Trophoblast cell (in vitro differentiated cells and primary cell): ENCODE measurements around the gene TBC1D19.

Experiments
- DNase-seq, 2 donors: peaks; one replicate each; pipeline ENCODE4 v3.0.0-alpha.2; 2016
- H2AFZ ChIP-seq: 2 replicates; pipeline ENCODE4 v1.6.1; 2013; ENCODE audit warnings: low read length, moderate library complexity, mild to moderate bottlenecking; ENCODE audit not compliant: insufficient read depth, poor library complexity
- H2AK5ac ChIP-seq: 2 replicates; pipeline ENCODE4 v1.6.1; 2013; ENCODE audit warnings: mild to moderate bottlenecking, low read length
- H2BK120ac ChIP-seq: 2 replicates; pipeline ENCODE4 v1.6.1; 2013; ENCODE audit warnings: low read length, mild to moderate bottlenecking, moderate library complexity; ENCODE audit not compliant: insufficient read depth, poor library complexity
- H2BK12ac ChIP-seq: 2 replicates; pipeline ENCODE4 v1.6.1; 2013; ENCODE audit warnings: mild to moderate bottlenecking, low read length, moderate library complexity
- H2BK5ac ChIP-seq: 2 replicates; pipeline ENCODE4 v1.6.1; 2013; ENCODE audit warnings: low read length, low read depth, moderate library complexity, mild to moderate bottlenecking; ENCODE audit not compliant: poor library complexity
- H3K14ac ChIP-seq: 2 replicates; pipeline ENCODE4 v1.6.1; 2013; ENCODE audit warnings: mild to moderate bottlenecking, low read length
- H3K18ac ChIP-seq: 2 replicates; pipeline ENCODE4 v1.6.1; 2013; ENCODE audit warnings: mild to moderate bottlenecking, low read length
- H3K23ac ChIP-seq: 2 replicates; pipeline ENCODE4 v1.6.1; 2013; ENCODE audit warnings: low read length
- H3K27ac ChIP-seq: 2 replicates; pipeline ENCODE4 v1.5.1; 2013; ENCODE audit warnings: low read depth, mild to moderate bottlenecking, inconsistent platforms, low read length, moderate library complexity
- H3K27me3 ChIP-seq: 2 replicates; pipeline ENCODE4 v1.6.1; 2013; ENCODE audit warnings: inconsistent platforms, mild to moderate bottlenecking, low read length, moderate library complexity; ENCODE audit not compliant: insufficient read depth
- H3K36me3 ChIP-seq, 2 experiments: 1 replicate in 1 of 2; 2 replicates in 1 of 2; pipeline ENCODE4 v1.6.1; 2013; ENCODE audit warnings: low read length in 2 of 2, mild to moderate bottlenecking in 2 of 2, moderate library complexity in 1 of 2; ENCODE audit not compliant: insufficient read depth in 2 of 2, control insufficient read depth in 1 of 2
- H3K4ac ChIP-seq: 2 replicates; pipeline ENCODE4 v1.6.1; 2013; ENCODE audit warnings: low read depth, mild to moderate bottlenecking, low read length, moderate library complexity
- H3K4me1 ChIP-seq, 2 experiments: 1 replicate in 1 of 2; 2 replicates in 1 of 2; pipeline ENCODE4 v1.6.1; 2013; ENCODE audit warnings: low read length in 2 of 2, mild to moderate bottlenecking in 2 of 2, moderate library complexity in 1 of 2; ENCODE audit not compliant: insufficient read depth in 2 of 2, control insufficient read depth in 1 of 2
- H3K4me2 ChIP-seq: 2 replicates; pipeline ENCODE4 v1.6.1; 2013; ENCODE audit warnings: inconsistent platforms, mild to moderate bottlenecking, low read length, moderate library complexity
- H3K4me3 ChIP-seq: 2 replicates; pipeline ENCODE4 v1.5.1; 2013; ENCODE audit warnings: mild to moderate bottlenecking, low read depth, low read length, inconsistent platforms
- H3K79me1 ChIP-seq: one replicate; pipeline ENCODE4 v1.6.1; 2013; ENCODE audit warnings: low read length
- H3K79me2 ChIP-seq: 2 replicates; pipeline ENCODE4 v1.6.1; 2013; ENCODE audit warnings: low read length, mild to moderate bottlenecking; ENCODE audit not compliant: control insufficient read depth, insufficient read depth, poor library complexity
- H3K9ac ChIP-seq: 2 replicates; pipeline ENCODE4 v1.6.1; 2013; ENCODE audit warnings: mild to moderate bottlenecking, low read length
- H3K9me3 ChIP-seq: 2 replicates; pipeline ENCODE4 v1.6.1; 2013; ENCODE audit warnings: low read depth, mild to moderate bottlenecking, control low read depth, inconsistent platforms, low read length; ENCODE audit not compliant: insufficient read depth
- H4K12ac ChIP-seq: 2 replicates; pipeline ENCODE4 v1.6.1; 2013; ENCODE audit warnings: low read depth, mild to moderate bottlenecking, low read length, moderate library complexity
- H4K8ac ChIP-seq: 2 replicates; pipeline ENCODE4 v1.6.1; 2013; ENCODE audit warnings: low read depth, mild to moderate bottlenecking, low read length, moderate library complexity
- H4K91ac ChIP-seq: one replicate; pipeline ENCODE4 v1.6.1; 2013; ENCODE audit warnings: low read depth, mild to moderate bottlenecking, low read length, moderate library complexity
- WGBS: extraction: QIAGEN DNeasy Blood & Tissue Kit; methylation state at CpG from one replicate; pipeline ENCODE4 v1.1.7; 2013; ENCODE audit warnings: missing lambda C conversion rate; ENCODE audit not compliant: insufficient read length, insufficient coverage; ENCODE audit errors: extremely low coverage; 5-methylcytosine and 5-hydroxymethylcytosine counted together

Gene TBC1D19

DNA sequence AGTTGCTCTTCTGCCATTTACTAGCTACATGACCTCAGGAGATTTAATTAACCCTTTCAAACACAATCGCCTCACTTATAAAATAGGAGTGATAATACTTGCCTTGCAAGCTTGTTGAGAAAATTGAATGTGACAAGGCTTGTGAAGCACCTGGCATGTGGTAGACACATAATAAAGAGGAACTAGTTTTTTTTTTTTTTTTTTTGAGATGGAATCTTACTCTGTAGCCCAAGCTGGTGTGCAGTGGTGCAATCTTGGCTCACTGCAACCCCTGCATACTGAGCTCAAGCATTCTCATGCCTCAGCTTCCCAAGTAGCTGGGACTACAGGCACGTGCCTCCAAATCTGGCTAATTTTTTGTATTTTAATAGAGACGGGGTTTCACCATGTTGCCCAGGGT, 203.0 kb downstream of the TBC1D19 start:
- no peak overlapping the region for H2AK5ac ChIP-seq

DNA sequence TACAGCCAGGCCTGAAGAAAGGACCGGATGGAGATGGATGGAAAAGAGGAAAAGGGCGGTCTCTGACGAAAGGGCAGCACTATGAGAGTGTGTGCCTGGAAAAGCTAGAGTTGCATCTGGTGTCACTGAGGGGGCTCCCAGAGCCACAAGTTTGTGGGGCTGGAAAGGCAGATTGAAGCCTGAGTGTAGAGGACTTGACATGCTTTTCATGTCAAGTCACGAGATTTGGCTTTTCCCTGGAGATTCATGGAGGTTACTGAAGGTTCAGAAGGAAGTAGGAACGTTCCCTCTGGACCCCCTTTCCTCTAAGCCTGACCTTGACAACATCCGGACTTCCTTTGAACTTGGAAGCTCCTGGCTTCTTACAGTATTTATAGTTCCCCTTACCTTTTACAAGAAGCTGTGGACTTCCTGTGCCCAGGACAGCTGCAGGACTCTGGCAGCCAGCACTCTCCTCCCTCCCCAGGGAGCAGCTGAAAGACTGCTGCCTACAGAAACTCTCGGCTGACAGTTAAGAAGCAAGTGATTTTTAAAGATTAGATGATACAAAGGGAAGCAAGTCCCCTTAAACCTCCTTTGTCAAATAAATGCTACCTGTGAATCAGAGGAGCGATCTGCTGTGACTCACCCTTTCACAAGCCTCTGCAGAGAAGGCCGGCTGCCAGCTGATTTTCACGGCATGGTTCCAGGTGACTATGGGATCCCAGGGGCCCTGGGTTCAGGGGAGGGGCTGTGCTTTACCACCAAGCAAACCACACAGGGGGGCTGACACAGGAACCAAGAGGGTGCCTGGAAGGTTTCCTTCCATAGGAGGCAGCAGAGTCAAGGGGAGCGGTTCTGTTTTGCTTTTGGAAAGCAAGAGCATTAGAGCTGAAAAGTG, 203.8 kb downstream of the TBC1D19 start:
- H3K4me3 ChIP-seq = no peak overlapping the region
- H3K9me3 ChIP-seq = no peaks in the 10 kb centered on the region
- WGBS = no CpG with 5 or more reads among the region's 11 CpGs
- H3K79me2 ChIP-seq = no peaks in the 10 kb centered on the region
- no peak overlapping the region for H2AFZ ChIP-seq
- H4K8ac ChIP-seq = no peak overlapping the region
- H3K9ac ChIP-seq = no peak overlapping the region
- no peak overlapping the region for H2AK5ac ChIP-seq
- H2BK5ac ChIP-seq = no peak overlapping the region
- H3K4ac ChIP-seq = no peak overlapping the region
- H2BK12ac ChIP-seq = no peak overlapping the region
- DNase-seq = peak in 1 of 2 donors; percentile 25
- no peak overlapping the region for H3K4me2 ChIP-seq
- H3K27ac ChIP-seq = no peak overlapping the region
- peaks cover 0 to 2% of the 10 kb centered on the region in 2 experiments for H3K4me1 ChIP-seq
- H3K36me3 ChIP-seq = no peaks in the 10 kb centered on the region
- H3K79me1 ChIP-seq = no peaks in the 10 kb centered on the region
- H4K12ac ChIP-seq = no peak overlapping the region
- no peak overlapping the region for H3K23ac ChIP-seq
- no peak overlapping the region for H4K91ac ChIP-seq
- no peak overlapping the region for H3K14ac ChIP-seq
- no peak overlapping the region for H3K18ac ChIP-seq
- no peak overlapping the region for H2BK120ac ChIP-seq
- H3K27me3 ChIP-seq = no peaks in the 10 kb centered on the region

More for the DNA sequence above, 203.0 kb downstream of the TBC1D19 start:
- Histone ChIP-seq H3K9me3 (no peaks in the 10 kb centered on the region), H4K8ac (no peak overlapping the region), H3K27me3 (no peaks in the 10 kb centered on the region), H3K23ac (no peak overlapping the region), H3K18ac (no peak overlapping the region), H2AFZ (no peak overlapping the region), H2BK12ac (no peak overlapping the region), H4K91ac (no peak overlapping the region), H3K4me1 (peaks cover 0 to 2% of the 10 kb centered on the region in 2 experiments), H3K4me3 (no peak overlapping the region), H3K14ac (no peak overlapping the region), H2BK120ac (no peak overlapping the region), H3K79me1 (no peaks in the 10 kb centered on the region), H3K36me3 (no peaks in the 10 kb centered on the region), H3K27ac (no peak overlapping the region), H3K4ac (no peak overlapping the region), H2BK5ac (no peak overlapping the region), H3K79me2 (no peaks in the 10 kb centered on the region), H4K12ac (no peak overlapping the region), H3K9ac (no peak overlapping the region), H3K4me2 (no peak overlapping the region)
- DNase-seq = no peak
- WGBS = no CpG with 5 or more reads among the region's 3 CpGs

DNA sequence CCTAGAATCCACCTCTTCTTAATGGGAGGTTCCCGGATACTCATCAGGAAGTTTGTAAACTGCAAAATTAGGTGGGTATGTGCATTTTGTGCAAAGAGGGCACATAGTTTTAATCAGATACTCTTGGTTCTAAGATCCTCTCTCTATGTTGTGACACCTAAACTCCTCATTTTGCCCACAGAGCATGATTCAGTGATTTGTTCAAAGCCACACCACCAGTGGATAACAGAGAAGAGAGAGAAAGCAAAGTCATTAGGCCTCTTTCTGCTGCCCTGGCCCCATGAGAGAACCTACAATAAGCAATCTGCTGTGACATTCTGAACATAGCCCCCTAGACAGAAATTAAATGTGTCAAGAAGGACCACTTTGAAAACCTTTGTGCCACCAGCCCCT, 204.5 kb downstream of the TBC1D19 start:
- H2BK120ac ChIP-seq = no peak overlapping the region
- H4K8ac ChIP-seq = no peak overlapping the region
- WGBS = no CpG with 5 or more reads among the region's 1 CpG
- no peak overlapping the region for H3K4ac ChIP-seq
- no peak overlapping the region for H4K91ac ChIP-seq
- H4K12ac ChIP-seq = no peak overlapping the region
- H3K36me3 ChIP-seq = no peaks in the 10 kb centered on the region
- no peak overlapping the region for H3K4me3 ChIP-seq
- H2AFZ ChIP-seq = no peak overlapping the region
- no peak overlapping the region for H3K18ac ChIP-seq
- H3K79me2 ChIP-seq = no peaks in the 10 kb centered on the region
- no peak overlapping the region for H3K14ac ChIP-seq
- H2BK12ac ChIP-seq = no peak overlapping the region
- no peak overlapping the region for H3K23ac ChIP-seq
- H2BK5ac ChIP-seq = no peak overlapping the region
- H3K9me3 ChIP-seq = no peaks in the 10 kb centered on the region
- peaks cover 0 to 2% of the 10 kb centered on the region in 2 experiments for H3K4me1 ChIP-seq
- no peak overlapping the region for H3K9ac ChIP-seq
- no peak overlapping the region for H3K27ac ChIP-seq
- no peaks in the 10 kb centered on the region for H3K79me1 ChIP-seq
- no peaks in the 10 kb centered on the region for H3K27me3 ChIP-seq
- H2AK5ac ChIP-seq = no peak overlapping the region
- no peak for DNase-seq
- H3K4me2 ChIP-seq = no peak overlapping the region

GRCh38 chr4:26789208-26789607, 205.3 kb downstream of the TBC1D19 start:
- Histone ChIP-seq H3K36me3 (no peaks in the 10 kb centered on the region), H2BK5ac (no peak overlapping the region), H2BK120ac (no peak overlapping the region), H3K4me2 (no peak overlapping the region), H3K18ac (no peak overlapping the region), H4K8ac (no peak overlapping the region), H2BK12ac (no peak overlapping the region), H3K14ac (no peak overlapping the region), H3K79me1 (no peaks in the 10 kb centered on the region), H3K4me1 (no peaks in the 10 kb centered on the region), H2AK5ac (no peak overlapping the region), H2AFZ (no peak overlapping the region), H4K12ac (no peak overlapping the region), H3K9me3 (no peaks in the 10 kb centered on the region), H4K91ac (no peak overlapping the region), H3K27me3 (no peaks in the 10 kb centered on the region), H3K4me3 (no peak overlapping the region), H3K27ac (no peak overlapping the region), H3K79me2 (no peaks in the 10 kb centered on the region), H3K23ac (no peak overlapping the region), H3K4ac (no peak overlapping the region), H3K9ac (no peak overlapping the region)
- DNase-seq = no peak
